ENCODE results near the gene APBB2. TPM values are rescaled to one million over a fixed set of nuclear protein-coding genes. Genes with fewer than 3 reads are reported as not detected.

The APBB2 gene
- total and polyA plus RNA-seq, 4 donors, result 4.8 to 31.5 (median 11.2) TPM

- 87% methylated on average over 6 of the region's 6 CpGs for WGBS
- TF ChIP-seq TAF1 (conservative IDR thresholded peaks at IDR 0.05) (no peak), NR2F2 (IDR thresholded peaks at IDR 0.05) (no peak), JUND (IDR thresholded peaks at IDR 0.05) (no peak), FOXA1 (IDR thresholded peaks at IDR 0.05) (no peak), ATF3 (IDR thresholded peaks at IDR 0.05) (no peak), MAX (IDR thresholded peaks at IDR 0.05) (no peak), FOXA2 (IDR thresholded peaks at IDR 0.05) (no peak), EGR1 (IDR thresholded peaks at IDR 0.05; ENCODE audit: low read depth in 2 of 2) (no peak), RXRA (IDR thresholded peaks at IDR 0.05) (no peak), SP1 (IDR thresholded peaks at IDR 0.05) (no peak), HNF4G (IDR thresholded peaks at IDR 0.05) (no peak)
- TF ChIP-seq, protein P1, sequence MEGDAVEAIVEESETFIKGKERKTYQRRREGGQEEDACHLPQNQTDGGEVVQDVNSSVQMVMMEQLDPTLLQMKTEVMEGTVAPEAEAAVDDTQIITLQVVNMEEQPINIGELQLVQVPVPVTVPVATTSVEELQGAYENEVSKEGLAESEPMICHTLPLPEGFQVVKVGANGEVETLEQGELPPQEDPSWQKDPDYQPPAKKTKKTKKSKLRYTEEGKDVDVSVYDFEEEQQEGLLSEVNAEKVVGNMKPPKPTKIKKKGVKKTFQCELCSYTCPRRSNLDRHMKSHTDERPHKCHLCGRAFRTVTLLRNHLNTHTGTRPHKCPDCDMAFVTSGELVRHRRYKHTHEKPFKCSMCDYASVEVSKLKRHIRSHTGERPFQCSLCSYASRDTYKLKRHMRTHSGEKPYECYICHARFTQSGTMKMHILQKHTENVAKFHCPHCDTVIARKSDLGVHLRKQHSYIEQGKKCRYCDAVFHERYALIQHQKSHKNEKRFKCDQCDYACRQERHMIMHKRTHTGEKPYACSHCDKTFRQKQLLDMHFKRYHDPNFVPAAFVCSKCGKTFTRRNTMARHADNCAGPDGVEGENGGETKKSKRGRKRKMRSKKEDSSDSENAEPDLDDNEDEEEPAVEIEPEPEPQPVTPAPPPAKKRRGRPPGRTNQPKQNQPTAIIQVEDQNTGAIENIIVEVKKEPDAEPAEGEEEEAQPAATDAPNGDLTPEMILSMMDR (IDR thresholded peaks at IDR 0.05; ENCODE audit: low read depth, low read length, missing input control), result no peak
- H3K4me3 ChIP-seq (ENCODE audit: low read depth in 1 of 3, low read length in 3 of 3), result no peak overlapping the region
- H3K27ac ChIP-seq (ENCODE audit: low read depth in 1 of 2, low read length in 2 of 2), result no peak overlapping the region
- no peak for DNase-seq (ENCODE audit: low spot score)
- H3K36me3 ChIP-seq (ENCODE audit: control insufficient read depth in 4 of 4, insufficient read depth in 3 of 4, low read depth in 1 of 4, low read length in 3 of 4), result peaks cover 0 to 4% (median 0%) of the 10 kb centered on the region in 4 donors
- no peaks in the 10 kb centered on the region for H3K4me1 ChIP-seq (ENCODE audit: control insufficient read depth in 4 of 4, insufficient read depth in 4 of 4, low read length in 3 of 4)
- no peaks in the 10 kb centered on the region for H3K27me3 ChIP-seq (ENCODE audit: control insufficient read depth in 4 of 4, insufficient read depth in 4 of 4, low read length in 3 of 4)
- no peak overlapping the region for H3K9ac ChIP-seq (ENCODE audit: low read depth in 1 of 2, low read length in 2 of 2)
- H3K9me3 ChIP-seq (ENCODE audit: control insufficient read depth in 4 of 4, low read length in 3 of 4), result no peaks in the 10 kb centered on the region
These were observed 199.2 kb downstream of the APBB2 start for GRCh38 chr4:41015016-41015675.

GRCh38 chr4:41014158-41014557, 200.2 kb downstream of the APBB2 start:
- H3K27me3 ChIP-seq (ENCODE audit: control insufficient read depth in 4 of 4, insufficient read depth in 4 of 4, low read length in 3 of 4), result no peaks in the 10 kb centered on the region
- H3K36me3 ChIP-seq (ENCODE audit: control insufficient read depth in 4 of 4, insufficient read depth in 3 of 4, low read depth in 1 of 4, low read length in 3 of 4), result peaks cover 0 to 4% (median 0%) of the 10 kb centered on the region in 4 donors
- H3K9ac ChIP-seq (ENCODE audit: low read depth in 1 of 2, low read length in 2 of 2), result no peak overlapping the region
- no peaks in the 10 kb centered on the region for H3K4me1 ChIP-seq (ENCODE audit: control insufficient read depth in 4 of 4, insufficient read depth in 4 of 4, low read length in 3 of 4)
- 95% methylated on average over 7 of the region's 7 CpGs for WGBS
- DNase-seq (ENCODE audit: low spot score), result no peak
- H3K4me3 ChIP-seq (ENCODE audit: low read depth in 1 of 3, low read length in 3 of 3), result no peak overlapping the region
- H3K27ac ChIP-seq (ENCODE audit: low read depth in 1 of 2, low read length in 2 of 2), result no peak overlapping the region
- H3K9me3 ChIP-seq (ENCODE audit: control insufficient read depth in 4 of 4, low read length in 3 of 4), result no peaks in the 10 kb centered on the region
- no peak for TF ChIP-seq GABPA (IDR thresholded peaks at IDR 0.05 in 1 of 2, conservative IDR thresholded peaks at IDR 0.05 in 1 of 2)
- no peak for TF ChIP-seq SP1 (IDR thresholded peaks at IDR 0.05)
- no peak for TF ChIP-seq RAD21 (IDR thresholded peaks at IDR 0.05)
- TF ChIP-seq RXRA (IDR thresholded peaks at IDR 0.05), result no peak
- TF ChIP-seq FOXA1 (IDR thresholded peaks at IDR 0.05), result no peak
- TF ChIP-seq HNF4A (conservative IDR thresholded peaks at IDR 0.05), result no peak
- TF ChIP-seq ZBTB33 (IDR thresholded peaks at IDR 0.05), result no peak
- TF ChIP-seq JUND (IDR thresholded peaks at IDR 0.05), result no peak
- TF ChIP-seq FOXA2 (IDR thresholded peaks at IDR 0.05), result no peak
- no peak for TF ChIP-seq NR2F2 (IDR thresholded peaks at IDR 0.05)
- no peak for TF ChIP-seq YY1 (IDR thresholded peaks at IDR 0.05)

Data from liver (tissue), 9 donors.